ENCODE measurements around the gene CARD11. TPM values are rescaled to one million over a fixed set of nuclear protein-coding genes. Genes with fewer than 3 reads are reported as not detected.

The CARD11 gene
- total RNA-seq, 1 experiment from 2014 or later, result 0.57 TPM

DNA sequence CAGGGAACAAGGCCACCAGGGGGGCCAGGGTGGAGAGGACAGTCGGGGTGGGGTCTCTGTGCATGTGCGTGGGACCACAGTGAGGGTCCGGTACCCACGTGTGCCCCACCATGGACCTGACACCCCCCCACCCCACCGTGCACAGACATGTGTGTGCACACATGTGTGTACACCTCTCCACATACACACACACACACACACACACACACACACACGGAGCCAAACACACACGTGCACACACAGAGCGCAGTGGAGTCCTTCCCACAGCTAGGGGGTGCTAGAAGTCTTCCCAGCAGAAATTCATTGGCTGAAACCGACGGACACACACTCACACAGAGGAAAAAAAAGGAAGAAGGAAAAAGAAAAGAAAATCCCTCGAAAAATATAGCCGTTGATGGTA lies 156.8 kb downstream of the CARD11 start:
- DNase-seq (ENCODE audit: low read depth, low spot score), result peak; percentile 73
- ATAC-seq, result peak; percentile 91
- Histone ChIP-seq H3K27ac (ENCODE audit: low read depth, low read length) (no peak overlapping the region), H3K9ac (ENCODE audit: low read length) (no peak overlapping the region), H3K27me3 (ENCODE audit: insufficient read depth, low read length) (no peaks in the 10 kb centered on the region), H3K79me2 (ENCODE audit: insufficient read depth, low read length) (no peaks in the 10 kb centered on the region), H3K9me2 (ENCODE audit: insufficient read depth) (no peaks in the 10 kb centered on the region), H4K20me1 (ENCODE audit: insufficient read depth) (no peaks in the 10 kb centered on the region), H3K4me3 (replicated peaks in 1 of 2; ENCODE audit: low read depth in 1 of 2, low read length in 2 of 2) (no peak overlapping the region), H2AFZ (ENCODE audit: low read depth, low read length, poor library complexity, severe bottlenecking) (peak overlapping the region; percentile 3), H3K9me3 (ENCODE audit: control insufficient read depth in 1 of 2, insufficient read depth in 1 of 2, low read depth in 1 of 2, low read length in 2 of 2) (no peaks in the 10 kb centered on the region), H3K4me2 (ENCODE audit: low read length) (no peak overlapping the region), H3K36me3 (ENCODE audit: control insufficient read depth in 1 of 2, insufficient read depth in 2 of 2, low read length in 2 of 2) (no peaks in the 10 kb centered on the region), H3K4me1 (ENCODE audit: control insufficient read depth in 1 of 2, insufficient read depth in 2 of 2, low read length in 2 of 2) (no peaks in the 10 kb centered on the region)
- TF ChIP-seq CEBPB (IDR thresholded peaks at IDR 0.05; ENCODE audit: low read depth) (no peak), SP1 (IDR thresholded peaks at IDR 0.05; ENCODE audit: low read depth) (no peak), RAD21 (IDR thresholded peaks at IDR 0.05; ENCODE audit: low read depth) (peak; percentile 94), POLR2A (IDR thresholded peaks at IDR 0.05; ENCODE audit: borderline replicate concordance, extremely low read depth, insufficient read depth, insufficient read length) (no peak), EGR1 (IDR thresholded peaks at IDR 0.05; ENCODE audit: low read depth) (no peak), JUND (IDR thresholded peaks at IDR 0.05) (no peak), SRF (IDR thresholded peaks at IDR 0.05; ENCODE audit: low read depth) (no peak), EZH2 (IDR thresholded peaks at IDR 0.05) (no peak), ZFX (IDR thresholded peaks at IDR 0.05) (no peak), SIN3A (IDR thresholded peaks at IDR 0.05; ENCODE audit: low read depth) (no peak), FOSL1 (IDR thresholded peaks at IDR 0.05; ENCODE audit: low read depth) (no peak), CBX3 (IDR thresholded peaks at IDR 0.05; ENCODE audit: low read depth) (no peak), POLR2AphosphoS5 (IDR thresholded peaks at IDR 0.05; ENCODE audit: low read depth, low read length) (no peak)
- TF ChIP-seq, protein P1, sequence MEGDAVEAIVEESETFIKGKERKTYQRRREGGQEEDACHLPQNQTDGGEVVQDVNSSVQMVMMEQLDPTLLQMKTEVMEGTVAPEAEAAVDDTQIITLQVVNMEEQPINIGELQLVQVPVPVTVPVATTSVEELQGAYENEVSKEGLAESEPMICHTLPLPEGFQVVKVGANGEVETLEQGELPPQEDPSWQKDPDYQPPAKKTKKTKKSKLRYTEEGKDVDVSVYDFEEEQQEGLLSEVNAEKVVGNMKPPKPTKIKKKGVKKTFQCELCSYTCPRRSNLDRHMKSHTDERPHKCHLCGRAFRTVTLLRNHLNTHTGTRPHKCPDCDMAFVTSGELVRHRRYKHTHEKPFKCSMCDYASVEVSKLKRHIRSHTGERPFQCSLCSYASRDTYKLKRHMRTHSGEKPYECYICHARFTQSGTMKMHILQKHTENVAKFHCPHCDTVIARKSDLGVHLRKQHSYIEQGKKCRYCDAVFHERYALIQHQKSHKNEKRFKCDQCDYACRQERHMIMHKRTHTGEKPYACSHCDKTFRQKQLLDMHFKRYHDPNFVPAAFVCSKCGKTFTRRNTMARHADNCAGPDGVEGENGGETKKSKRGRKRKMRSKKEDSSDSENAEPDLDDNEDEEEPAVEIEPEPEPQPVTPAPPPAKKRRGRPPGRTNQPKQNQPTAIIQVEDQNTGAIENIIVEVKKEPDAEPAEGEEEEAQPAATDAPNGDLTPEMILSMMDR (IDR thresholded peaks at IDR 0.05 in 2 of 3, conservative IDR thresholded peaks at IDR 0.05 in 1 of 3; ENCODE audit: borderline replicate concordance in 1 of 3, insufficient read depth in 1 of 3, low read depth in 2 of 3, low read length in 2 of 3), result peak; percentile 86 to 96 (median 93)
- TF ChIP-seq, protein P2, sequence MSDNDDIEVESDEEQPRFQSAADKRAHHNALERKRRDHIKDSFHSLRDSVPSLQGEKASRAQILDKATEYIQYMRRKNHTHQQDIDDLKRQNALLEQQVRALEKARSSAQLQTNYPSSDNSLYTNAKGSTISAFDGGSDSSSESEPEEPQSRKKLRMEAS (IDR thresholded peaks at IDR 0.05), result peak; percentile 50; the same call in 1 of the 2 replicates
- TF ChIP-seq, protein P3, sequence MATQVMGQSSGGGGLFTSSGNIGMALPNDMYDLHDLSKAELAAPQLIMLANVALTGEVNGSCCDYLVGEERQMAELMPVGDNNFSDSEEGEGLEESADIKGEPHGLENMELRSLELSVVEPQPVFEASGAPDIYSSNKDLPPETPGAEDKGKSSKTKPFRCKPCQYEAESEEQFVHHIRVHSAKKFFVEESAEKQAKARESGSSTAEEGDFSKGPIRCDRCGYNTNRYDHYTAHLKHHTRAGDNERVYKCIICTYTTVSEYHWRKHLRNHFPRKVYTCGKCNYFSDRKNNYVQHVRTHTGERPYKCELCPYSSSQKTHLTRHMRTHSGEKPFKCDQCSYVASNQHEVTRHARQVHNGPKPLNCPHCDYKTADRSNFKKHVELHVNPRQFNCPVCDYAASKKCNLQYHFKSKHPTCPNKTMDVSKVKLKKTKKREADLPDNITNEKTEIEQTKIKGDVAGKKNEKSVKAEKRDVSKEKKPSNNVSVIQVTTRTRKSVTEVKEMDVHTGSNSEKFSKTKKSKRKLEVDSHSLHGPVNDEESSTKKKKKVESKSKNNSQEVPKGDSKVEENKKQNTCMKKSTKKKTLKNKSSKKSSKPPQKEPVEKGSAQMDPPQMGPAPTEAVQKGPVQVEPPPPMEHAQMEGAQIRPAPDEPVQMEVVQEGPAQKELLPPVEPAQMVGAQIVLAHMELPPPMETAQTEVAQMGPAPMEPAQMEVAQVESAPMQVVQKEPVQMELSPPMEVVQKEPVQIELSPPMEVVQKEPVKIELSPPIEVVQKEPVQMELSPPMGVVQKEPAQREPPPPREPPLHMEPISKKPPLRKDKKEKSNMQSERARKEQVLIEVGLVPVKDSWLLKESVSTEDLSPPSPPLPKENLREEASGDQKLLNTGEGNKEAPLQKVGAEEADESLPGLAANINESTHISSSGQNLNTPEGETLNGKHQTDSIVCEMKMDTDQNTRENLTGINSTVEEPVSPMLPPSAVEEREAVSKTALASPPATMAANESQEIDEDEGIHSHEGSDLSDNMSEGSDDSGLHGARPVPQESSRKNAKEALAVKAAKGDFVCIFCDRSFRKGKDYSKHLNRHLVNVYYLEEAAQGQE (IDR thresholded peaks at IDR 0.05; ENCODE audit: low read depth), result no peak
- TF ChIP-seq, protein P4, sequence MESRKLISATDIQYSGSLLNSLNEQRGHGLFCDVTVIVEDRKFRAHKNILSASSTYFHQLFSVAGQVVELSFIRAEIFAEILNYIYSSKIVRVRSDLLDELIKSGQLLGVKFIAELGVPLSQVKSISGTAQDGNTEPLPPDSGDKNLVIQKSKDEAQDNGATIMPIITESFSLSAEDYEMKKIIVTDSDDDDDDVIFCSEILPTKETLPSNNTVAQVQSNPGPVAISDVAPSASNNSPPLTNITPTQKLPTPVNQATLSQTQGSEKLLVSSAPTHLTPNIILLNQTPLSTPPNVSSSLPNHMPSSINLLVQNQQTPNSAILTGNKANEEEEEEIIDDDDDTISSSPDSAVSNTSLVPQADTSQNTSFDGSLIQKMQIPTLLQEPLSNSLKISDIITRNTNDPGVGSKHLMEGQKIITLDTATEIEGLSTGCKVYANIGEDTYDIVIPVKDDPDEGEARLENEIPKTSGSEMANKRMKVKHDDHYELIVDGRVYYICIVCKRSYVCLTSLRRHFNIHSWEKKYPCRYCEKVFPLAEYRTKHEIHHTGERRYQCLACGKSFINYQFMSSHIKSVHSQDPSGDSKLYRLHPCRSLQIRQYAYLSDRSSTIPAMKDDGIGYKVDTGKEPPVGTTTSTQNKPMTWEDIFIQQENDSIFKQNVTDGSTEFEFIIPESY (IDR thresholded peaks at IDR 0.05; ENCODE audit: extremely low read depth, insufficient replicate concordance, low read length), result no peak
- RAD21 ChIA-PET (ENCODE audit: low non-redundant PET in 1 of 2, low total read pairs in 2 of 2, uncharacterized antibody in 2 of 2, unreplicated experiment in 2 of 2), result interaction anchor here in 1 of 2 experiments (0.9 kb wide), 1 partner anchor 93 kb away, joined by 4 read pairs; no protein-coding TSS in a partner anchor
- intact Hi-C loops (cut with micrococcal nuclease), result loop anchor here (1.0 to 5.0 kb wide), 6 partner anchors 268 to 1590 kb away; no protein-coding TSS in a partner anchor
- CTCF ChIA-PET, result interaction anchor here (0.9 to 1.6 kb wide), 4 partner anchors 123 to 786 kb away, joined by 3 to 8 read pairs (median 3); no protein-coding TSS in a partner anchor
- POLR2A ChIA-PET, result no interaction called here
- no TSS peak for BruUV-seq (replicated peaks)
